Gastroesophageal sphincter (tissue), 3 donors: Measurements from ENCODE around the gene ZER1.

Experiments used
- CTCF ChIP-seq, 4 experiments: fragments of 200-600 bp in 2 of 4; fragments of 450-650 bp in 2 of 4; sonication (generic) in 1 of 4; IDR thresholded peaks; one replicate each; pipeline ENCODE4 v1.5.1; 2017 to 2019; ENCODE audit warnings: antibody characterized with exemption in 4 of 4, mild to moderate bottlenecking in 2 of 4, moderate library complexity in 2 of 4
- EP300 ChIP-seq: sonication (generic); formaldehyde crosslinking; IDR thresholded peaks from one replicate; pipeline ENCODE4 v1.6.1; 2017; ENCODE audit warnings: antibody characterized with exemption, mild to moderate bottlenecking

- TF ChIP-seq CTCF (IDR thresholded peaks at IDR 0.05) (no peak), EP300 (no peak)
Measured at GRCh38 chr9:128770286-128771030, 1.3 kb downstream of the ZER1 start.
